ENCODE measurements around the gene MACROH2A1. TPM values are rescaled to one million over a fixed set of nuclear protein-coding genes. Genes with fewer than 3 reads are reported as not detected.
A peak's percentile ranks its signal among the peaks of the same experiment; 100 is the strongest.

The MACROH2A1 gene
- total RNA-seq, 1 donor from 2014 or later: 181 TPM

GRCh38 chr5:135386096-135386495 is 12.9 kb downstream of the MACROH2A1 start:
- TF ChIP-seq, protein P1, sequence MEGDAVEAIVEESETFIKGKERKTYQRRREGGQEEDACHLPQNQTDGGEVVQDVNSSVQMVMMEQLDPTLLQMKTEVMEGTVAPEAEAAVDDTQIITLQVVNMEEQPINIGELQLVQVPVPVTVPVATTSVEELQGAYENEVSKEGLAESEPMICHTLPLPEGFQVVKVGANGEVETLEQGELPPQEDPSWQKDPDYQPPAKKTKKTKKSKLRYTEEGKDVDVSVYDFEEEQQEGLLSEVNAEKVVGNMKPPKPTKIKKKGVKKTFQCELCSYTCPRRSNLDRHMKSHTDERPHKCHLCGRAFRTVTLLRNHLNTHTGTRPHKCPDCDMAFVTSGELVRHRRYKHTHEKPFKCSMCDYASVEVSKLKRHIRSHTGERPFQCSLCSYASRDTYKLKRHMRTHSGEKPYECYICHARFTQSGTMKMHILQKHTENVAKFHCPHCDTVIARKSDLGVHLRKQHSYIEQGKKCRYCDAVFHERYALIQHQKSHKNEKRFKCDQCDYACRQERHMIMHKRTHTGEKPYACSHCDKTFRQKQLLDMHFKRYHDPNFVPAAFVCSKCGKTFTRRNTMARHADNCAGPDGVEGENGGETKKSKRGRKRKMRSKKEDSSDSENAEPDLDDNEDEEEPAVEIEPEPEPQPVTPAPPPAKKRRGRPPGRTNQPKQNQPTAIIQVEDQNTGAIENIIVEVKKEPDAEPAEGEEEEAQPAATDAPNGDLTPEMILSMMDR (IDR thresholded peaks at IDR 0.05; ENCODE audit: unreplicated experiment): no peak
- no peak for DNase-seq (ENCODE audit: low spot score)
- Mint-ChIP-seq H3K27ac (ENCODE audit: unreplicated experiment) (no peak overlapping the region), H3K36me3 (ENCODE audit: low read depth, unreplicated experiment) (peaks cover 52% of the 10 kb centered on the region), H3K4me3 (ENCODE audit: unreplicated experiment) (no peak overlapping the region), H3K27me3 (ENCODE audit: unreplicated experiment) (peaks cover 4% of the 10 kb centered on the region), H3K9me3 (ENCODE audit: unreplicated experiment) (no peaks in the 10 kb centered on the region), H3K4me1 (ENCODE audit: unreplicated experiment) (no peaks in the 10 kb centered on the region)

DNA sequence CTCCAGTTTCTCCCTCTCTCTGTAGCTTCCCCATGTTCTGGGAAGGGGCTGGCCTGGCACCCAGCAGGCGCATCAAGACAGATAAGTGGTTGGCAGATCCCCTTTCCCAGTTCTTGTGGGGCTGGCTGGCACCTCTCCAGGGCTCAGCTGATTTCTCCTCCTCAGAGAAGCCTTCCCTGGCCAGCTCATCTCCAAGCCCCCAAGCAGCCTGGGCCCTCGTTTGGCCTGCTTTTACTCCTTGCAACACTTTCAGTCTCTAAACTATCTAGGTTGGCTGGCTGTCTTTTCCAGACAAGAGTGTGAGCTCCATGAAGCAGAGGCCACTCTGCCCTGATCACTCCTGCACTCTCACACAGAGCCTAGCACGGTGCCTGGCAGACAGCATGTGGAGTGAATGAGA is 13.5 kb downstream of the MACROH2A1 start:
- peaks cover 52% of the 10 kb centered on the region for H3K36me3 Mint-ChIP-seq (ENCODE audit: low read depth, unreplicated experiment)
- H3K27me3 Mint-ChIP-seq (ENCODE audit: unreplicated experiment): peaks cover 4% of the 10 kb centered on the region
- TF ChIP-seq, protein P1 (IDR thresholded peaks at IDR 0.05; ENCODE audit: unreplicated experiment): no peak
- DNase-seq (ENCODE audit: low spot score): no peak
- H3K9me3 Mint-ChIP-seq (ENCODE audit: unreplicated experiment): no peaks in the 10 kb centered on the region
- no peak overlapping the region for H3K4me3 Mint-ChIP-seq (ENCODE audit: unreplicated experiment)
- H3K27ac Mint-ChIP-seq (ENCODE audit: unreplicated experiment): peak overlapping the region; percentile 82
- H3K4me1 Mint-ChIP-seq (ENCODE audit: unreplicated experiment): no peaks in the 10 kb centered on the region

- TF ChIP-seq, protein P1 (IDR thresholded peaks at IDR 0.05; ENCODE audit: unreplicated experiment): no peak
- H3K9me3 Mint-ChIP-seq (ENCODE audit: unreplicated experiment): no peaks in the 10 kb centered on the region
- no peak for DNase-seq (ENCODE audit: low spot score)
- peaks cover 3% of the 10 kb centered on the region for H3K27me3 Mint-ChIP-seq (ENCODE audit: unreplicated experiment)
- no peak overlapping the region for H3K27ac Mint-ChIP-seq (ENCODE audit: unreplicated experiment)
- H3K36me3 Mint-ChIP-seq (ENCODE audit: low read depth, unreplicated experiment): peaks cover 55% of the 10 kb centered on the region
- no peak overlapping the region for H3K4me3 Mint-ChIP-seq (ENCODE audit: unreplicated experiment)
- H3K4me1 Mint-ChIP-seq (ENCODE audit: unreplicated experiment): no peaks in the 10 kb centered on the region
Observed at GRCh38 chr5:135384898-135385297, 14.1 kb downstream of the MACROH2A1 start.

DNA sequence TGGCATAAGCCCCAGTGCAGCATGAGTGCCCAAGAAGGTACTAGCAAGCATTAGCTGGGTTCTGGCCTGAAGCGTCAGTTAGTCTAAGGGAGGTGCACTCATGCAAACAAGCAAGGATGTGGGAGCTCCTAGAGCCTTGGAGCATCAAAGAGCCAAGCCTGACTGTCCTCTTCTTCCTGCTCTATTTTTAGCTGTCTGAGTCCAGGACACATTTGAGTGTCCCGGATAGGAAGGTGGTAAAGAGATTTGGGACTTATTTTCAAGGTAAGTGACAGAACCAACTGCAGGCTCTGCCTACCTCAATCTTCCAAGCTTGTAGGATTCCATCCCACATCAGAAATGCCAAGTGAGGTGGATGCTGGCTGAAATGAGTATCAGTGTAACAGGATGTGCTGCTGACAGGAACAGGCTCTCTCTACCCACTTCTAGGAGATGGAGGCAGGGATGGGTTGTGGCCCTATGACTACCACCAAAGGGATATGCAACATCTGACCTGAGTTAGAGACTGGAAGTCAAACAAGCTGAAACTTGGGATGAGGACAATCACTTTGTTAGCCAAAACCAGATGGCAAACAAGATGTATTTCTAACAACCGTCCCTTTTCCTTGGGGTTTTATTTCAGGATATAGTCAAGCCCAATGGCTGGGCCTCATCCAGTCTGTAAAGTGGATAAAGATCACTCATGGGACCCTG is 15.1 kb downstream of the MACROH2A1 start:
- Mint-ChIP-seq H3K9me3 (ENCODE audit: unreplicated experiment) (no peaks in the 10 kb centered on the region), H3K27me3 (ENCODE audit: unreplicated experiment) (peaks cover 2% of the 10 kb centered on the region), H3K4me1 (ENCODE audit: unreplicated experiment) (no peaks in the 10 kb centered on the region), H3K27ac (ENCODE audit: unreplicated experiment) (no peak overlapping the region), H3K4me3 (ENCODE audit: unreplicated experiment) (no peak overlapping the region), H3K36me3 (ENCODE audit: low read depth, unreplicated experiment) (peaks cover 57% of the 10 kb centered on the region)
- TF ChIP-seq, protein P1 (IDR thresholded peaks at IDR 0.05; ENCODE audit: unreplicated experiment): no peak
- DNase-seq (ENCODE audit: low spot score): no peak

GRCh38 chr5:135382981-135383380 is 16.1 kb downstream of the MACROH2A1 start:
- Mint-ChIP-seq H3K9me3 (ENCODE audit: unreplicated experiment) (no peaks in the 10 kb centered on the region), H3K4me3 (ENCODE audit: unreplicated experiment) (no peak overlapping the region), H3K4me1 (ENCODE audit: unreplicated experiment) (no peaks in the 10 kb centered on the region), H3K27ac (ENCODE audit: unreplicated experiment) (no peak overlapping the region), H3K27me3 (ENCODE audit: unreplicated experiment) (no peaks in the 10 kb centered on the region), H3K36me3 (ENCODE audit: low read depth, unreplicated experiment) (peaks cover 59% of the 10 kb centered on the region)
- TF ChIP-seq, protein P1 (IDR thresholded peaks at IDR 0.05; ENCODE audit: unreplicated experiment): no peak
- DNase-seq (ENCODE audit: low spot score): no peak

All from endothelial cell (in vitro differentiated cells).